Measurements from ENCODE around the gene ISM2.
A peak's percentile ranks its signal among the peaks of the same experiment; 100 is the strongest.

ISM2 gene

GRCh38 chr14:77505031-77505430, 6.4 kb upstream of the ISM2 start:
- DNase-seq = no peak

DNA sequence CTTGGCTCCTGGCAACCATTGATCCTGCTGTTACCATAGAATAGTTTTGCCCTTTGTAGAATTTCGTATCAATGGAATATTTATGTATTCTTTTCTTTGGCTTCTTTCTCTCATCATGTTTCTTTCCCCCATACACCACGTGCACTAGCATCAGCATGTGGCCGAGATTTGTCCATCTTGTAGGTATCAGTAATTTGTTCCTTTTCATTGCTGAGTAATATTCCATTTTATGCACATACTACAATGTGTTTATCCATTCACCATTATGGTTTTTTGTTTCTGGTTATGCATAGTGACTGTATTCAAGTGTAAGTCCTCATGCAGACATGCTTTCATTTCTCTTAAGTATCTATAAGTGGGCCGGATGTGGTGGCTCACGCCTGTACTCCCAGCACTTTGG, 4.5 kb upstream of the ISM2 start:
- DNase-seq = no peak

DNA sequence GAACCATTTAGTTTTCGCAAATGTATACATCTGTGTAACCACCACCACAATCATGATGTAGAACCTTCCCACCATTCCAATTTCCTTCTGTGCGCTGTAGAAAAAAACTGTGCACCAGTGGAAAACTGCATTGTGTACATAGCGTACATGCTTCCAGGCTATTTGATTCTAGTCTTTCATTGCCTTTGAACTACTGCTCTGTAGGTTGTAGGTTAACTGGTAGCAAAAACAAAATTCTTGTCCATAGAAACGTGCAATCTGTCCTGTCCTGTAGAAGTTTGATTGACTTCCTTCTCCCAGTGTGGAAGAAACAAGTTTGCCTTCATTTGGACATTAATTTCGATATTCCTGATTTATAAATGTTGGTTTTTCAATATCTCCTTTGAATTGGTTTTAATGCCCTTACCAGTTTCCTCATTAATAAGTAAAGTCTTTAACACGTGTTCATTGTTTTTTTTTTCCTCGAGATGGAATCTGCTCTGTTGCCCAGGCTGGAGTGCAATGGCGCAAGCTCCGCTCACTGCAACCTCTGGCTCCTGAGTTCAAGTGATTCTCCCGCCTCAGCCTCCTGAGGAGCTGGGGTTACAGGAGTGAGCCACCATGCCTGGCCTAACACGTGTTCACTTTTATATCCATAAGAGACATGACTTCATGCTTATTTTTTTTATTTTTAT, 3.6 kb upstream of the ISM2 start:
- no peak for DNase-seq

- DNase-seq = no peak
Measured at GRCh38 chr14:77498984-77499527, 440 bp upstream of the ISM2 start.

DNA sequence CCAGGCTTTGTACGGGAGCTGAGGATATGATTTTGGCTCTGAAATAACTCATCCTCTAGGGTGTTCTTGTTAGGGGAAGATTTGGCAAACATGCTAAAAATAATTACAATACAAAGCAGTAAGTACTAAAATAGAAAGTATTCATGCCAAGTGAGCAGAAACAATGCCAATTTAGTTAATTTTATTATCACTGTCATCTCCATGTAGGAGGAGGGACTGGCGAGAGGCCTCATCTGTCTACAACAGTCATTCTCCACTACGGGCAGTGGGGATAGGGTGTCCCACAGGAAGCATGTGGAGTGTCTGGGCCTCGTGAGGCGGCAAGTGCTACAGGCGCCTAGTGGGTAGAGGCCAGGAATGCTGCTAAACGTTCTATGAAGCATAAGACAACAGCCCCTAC, 3.3 kb downstream of the ISM2 start:
- no peak for DNase-seq

DNA sequence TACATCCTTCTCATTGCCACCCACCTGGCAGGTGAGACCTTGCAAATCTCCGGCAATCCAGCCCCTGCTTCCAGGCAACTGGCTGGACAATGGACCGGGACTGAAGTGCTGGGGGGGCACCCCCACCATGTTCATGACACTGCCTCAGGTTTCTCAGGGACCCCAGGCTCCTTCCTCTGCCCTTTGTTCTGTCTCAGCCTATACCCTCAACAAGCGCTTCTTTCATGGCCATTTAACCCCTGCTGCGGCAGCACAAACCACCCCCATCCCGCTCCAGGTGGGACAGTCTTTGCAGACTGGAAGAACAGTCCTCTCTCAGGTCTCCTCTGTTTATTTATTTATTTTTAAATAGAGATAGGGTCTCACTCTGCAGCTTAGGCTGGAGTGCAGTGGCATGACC, 7.6 kb downstream of the ISM2 start:
- DNase-seq = no peak

DNA sequence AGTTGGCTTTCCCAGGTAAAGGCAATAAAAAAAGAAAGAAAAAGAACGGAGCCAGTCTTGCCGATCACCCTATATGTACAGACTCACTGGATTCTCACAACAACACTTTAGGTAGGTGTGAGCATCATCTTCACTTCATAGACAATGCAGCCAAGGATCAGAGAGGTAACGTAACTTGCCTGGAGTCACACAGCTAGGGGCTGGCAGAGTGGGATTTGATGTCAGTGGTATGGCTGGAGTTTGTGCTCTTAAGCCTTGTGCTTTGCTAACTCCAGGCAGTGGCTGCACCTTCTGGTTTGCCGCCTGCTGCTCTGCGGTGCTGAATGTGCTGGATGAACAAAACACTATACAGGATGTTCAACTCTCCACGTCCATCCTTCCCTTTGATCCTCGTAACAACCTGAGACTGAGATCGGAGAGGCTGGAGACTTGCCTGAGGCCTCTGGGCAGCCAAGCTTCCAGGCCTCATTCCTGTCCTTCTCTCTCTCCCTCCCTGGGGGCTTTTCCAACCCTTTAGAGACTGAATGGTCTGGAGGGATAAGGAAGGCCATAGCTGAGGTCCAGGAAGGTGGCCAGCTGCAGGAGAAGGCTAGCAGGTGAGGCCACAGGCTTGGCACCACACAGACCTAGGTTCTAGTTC, 8.1 kb downstream of the ISM2 start:
- DNase-seq = no peak

GRCh38 chr14:77489041-77489440, 9.6 kb downstream of the ISM2 start:
- DNase-seq = no peak

DNA sequence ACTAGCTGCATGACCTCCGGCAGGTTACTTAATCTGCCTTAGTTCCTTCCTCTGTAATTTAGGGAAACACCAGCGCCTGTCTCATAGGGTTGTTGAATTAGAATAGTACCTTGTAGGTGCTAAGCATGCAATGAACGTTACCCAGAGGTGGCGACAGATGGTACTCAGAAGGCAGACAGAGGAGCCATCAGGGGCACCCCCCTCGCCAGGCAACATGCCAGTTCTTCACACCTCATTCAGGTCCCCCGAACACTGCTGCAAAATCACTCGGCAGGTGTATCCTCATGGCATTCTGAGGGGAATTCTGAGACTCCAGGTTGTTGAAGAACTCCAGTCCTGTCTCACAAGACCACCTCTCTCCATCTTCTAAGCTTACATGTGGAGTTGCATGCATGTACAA, 10.1 kb downstream of the ISM2 start:
- DNase-seq = no peak

DNA sequence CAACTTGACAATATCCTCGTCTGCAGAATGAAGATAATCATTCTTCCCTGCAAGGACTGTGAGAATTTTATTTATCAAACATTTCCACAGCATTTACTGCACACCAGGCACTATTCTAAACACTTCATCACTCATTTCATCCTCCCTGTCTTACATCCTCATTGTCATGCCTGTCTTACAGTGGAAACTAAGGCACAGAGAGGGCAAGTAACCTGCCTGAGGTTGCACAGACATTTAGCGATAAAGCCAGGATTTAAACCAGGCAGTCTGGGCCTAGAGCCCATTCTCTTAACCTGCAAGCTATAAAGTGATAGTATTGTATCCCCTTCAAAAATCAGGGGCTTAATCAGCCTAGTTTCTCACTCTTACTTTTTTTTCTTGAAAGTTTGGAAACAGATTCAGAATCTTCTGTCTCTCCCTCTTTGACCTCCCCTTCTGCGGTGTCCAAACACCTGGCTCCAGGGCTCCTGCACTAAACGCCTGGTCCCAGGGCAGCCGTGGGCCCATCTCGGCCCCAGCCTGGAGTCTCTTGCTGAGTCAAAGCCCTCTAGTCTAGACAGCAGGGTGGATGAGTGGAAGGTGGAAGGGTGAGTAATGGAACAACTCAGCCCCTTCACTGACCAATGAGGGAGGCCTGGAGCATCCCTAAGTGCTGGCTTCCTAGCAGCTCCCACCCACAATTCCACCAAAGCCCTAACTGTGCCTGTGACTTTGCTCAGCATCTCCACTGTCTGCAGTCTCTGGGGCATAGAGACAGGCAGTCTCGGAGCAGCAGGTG, 12.5 kb downstream of the ISM2 start:
- DNase-seq = peak; percentile 16

DNA sequence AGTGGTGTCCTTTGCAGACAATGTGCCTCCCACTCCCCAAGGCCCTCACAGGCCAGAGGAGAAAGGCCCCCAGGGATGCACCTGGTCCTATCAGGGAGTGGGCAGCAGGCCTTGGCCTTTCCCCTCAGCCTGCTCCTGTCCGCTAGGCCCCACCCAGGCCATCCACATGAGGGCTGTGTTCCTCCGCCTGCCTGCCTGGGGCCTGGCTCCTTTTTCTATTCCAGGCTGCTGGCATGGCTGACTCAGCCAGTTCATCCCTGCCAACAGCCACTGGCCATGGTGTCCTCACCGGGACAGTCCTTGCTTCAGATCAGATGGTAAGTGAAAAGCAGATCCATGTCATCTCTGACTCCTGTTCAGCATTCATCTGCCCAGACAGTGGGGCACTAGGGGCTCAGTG, 13.4 kb downstream of the ISM2 start:
- no peak for DNase-seq

GRCh38 chr14:77482422-77482821, 16.2 kb downstream of the ISM2 start:
- no peak for DNase-seq

- DNase-seq = no peak
Measured at GRCh38 chr14:77478796-77479195, 19.8 kb downstream of the ISM2 start.

GRCh38 chr14:77478029-77478428, 20.6 kb downstream of the ISM2 start:
- DNase-seq = no peak

DNA sequence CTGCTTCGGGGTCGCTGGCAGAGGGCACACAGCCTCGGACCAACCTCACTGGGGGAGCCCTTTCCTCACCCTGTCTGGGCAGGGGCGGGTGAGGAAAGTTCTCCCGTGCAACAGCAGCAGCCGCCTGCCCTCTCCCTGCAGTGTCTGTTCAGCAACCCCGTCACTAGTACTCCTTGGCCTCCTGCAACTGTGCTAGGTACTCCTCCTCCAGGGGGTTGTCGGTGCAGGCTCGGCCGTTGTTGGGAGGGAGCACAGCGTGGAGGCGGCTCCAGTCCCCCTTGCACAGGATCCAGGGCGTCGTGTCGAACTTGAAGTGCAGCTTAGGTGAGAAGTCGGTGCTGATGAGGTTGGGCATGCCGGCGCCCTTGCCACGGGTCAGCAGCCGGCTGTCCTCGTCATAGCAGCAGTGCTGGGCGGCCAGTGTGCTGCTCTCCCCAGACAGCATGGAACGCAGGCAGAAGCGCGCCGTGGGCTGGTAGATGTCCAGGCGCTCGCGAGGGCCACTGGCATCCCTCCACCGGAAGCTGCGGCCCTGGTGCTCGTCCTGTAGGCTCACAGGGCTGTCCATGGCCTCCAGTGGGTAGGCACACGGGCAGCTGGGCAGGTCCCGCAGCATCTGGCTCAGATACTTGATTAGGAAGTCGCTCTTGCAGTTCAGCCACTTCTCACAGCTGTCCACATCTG, 23.0 kb downstream of the ISM2 start:
- no peak for DNase-seq

DNA sequence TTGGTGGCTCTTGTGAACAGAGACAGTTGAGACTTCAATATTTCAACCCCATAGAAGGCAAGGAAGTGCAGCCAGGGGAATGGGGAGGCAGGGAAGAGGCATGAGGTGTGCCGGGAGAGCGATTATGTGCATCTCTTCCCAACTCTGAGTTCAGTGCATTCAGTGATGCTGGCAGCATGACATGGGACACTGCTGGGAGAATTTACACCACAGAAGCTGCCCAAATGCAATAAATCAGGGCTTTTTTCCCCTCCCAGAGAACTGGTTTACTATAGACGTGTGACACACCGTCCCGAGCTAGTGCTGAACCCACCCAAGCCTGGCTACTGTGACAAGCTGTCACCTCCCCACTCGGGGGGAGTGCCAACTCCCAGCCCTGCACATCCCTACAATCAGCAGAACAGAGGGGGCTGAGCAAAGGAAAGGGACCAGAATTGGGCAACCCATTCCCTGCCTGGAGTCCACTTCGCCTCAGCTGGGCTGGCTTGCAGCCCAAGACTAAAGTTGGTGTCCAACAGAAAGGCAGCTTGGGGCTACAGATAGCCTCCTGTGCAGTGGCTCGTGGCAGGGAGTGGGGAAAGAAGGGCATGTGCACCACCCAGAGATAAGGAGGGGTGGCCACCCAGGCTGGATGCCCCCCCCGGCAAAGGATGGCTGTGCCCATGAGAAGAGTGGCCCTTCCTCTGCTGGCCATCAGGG, 24.0 kb downstream of the ISM2 start:
- DNase-seq = no peak

DNA sequence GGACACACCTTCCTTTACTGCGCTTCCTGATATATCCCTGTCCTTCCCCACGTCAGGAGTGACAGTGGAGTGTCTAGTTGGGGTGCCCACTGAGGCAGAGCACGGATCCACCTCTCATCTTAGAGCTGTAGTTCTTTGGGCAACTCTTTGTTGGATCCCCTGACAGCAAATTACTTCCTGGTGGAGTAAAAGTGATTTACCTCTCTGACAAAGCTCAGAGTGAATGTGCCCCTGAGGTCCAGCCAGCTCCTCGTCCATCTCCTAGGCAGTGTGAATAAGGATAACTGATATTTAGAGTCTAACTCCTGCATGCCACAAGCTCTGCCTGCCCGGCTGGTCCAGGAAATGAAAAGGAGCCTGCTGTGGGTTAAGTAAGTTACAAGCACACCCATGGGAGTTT, 24.7 kb downstream of the ISM2 start:
- DNase-seq = no peak

DNA sequence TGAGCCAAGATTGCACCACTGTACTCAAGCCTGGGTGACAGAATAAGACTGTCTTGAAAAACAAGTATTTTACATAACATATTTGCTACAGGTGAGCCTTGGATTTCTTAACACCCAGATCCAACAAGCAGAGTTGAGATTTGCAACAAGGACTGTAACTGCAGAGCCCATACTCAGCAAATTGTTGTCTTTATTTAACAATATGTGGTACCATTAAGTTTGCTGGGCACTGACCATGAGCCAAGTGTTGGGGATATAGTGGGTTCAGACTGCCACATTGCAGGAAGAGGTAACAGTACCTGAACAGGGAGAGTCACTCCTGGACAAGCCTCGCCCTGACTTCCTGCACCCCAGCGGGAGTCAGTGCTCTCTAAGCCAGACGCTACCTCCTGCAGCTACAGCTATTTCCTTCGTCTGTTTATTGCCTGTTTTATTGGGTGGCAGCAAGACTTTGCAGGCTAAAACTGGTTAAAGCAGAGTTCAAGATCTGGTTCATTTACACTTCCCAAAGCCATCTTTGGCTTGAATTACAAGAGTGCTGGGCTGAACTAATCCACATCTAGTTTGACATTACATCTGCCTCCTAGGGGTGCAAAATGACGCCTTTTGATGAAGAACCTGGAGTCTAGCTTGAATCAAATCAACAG, 28.3 kb downstream of the ISM2 start:
- no peak for DNase-seq

- no peak for DNase-seq
Measured at GRCh38 chr14:77469539-77469938, 29.1 kb downstream of the ISM2 start.

DNA sequence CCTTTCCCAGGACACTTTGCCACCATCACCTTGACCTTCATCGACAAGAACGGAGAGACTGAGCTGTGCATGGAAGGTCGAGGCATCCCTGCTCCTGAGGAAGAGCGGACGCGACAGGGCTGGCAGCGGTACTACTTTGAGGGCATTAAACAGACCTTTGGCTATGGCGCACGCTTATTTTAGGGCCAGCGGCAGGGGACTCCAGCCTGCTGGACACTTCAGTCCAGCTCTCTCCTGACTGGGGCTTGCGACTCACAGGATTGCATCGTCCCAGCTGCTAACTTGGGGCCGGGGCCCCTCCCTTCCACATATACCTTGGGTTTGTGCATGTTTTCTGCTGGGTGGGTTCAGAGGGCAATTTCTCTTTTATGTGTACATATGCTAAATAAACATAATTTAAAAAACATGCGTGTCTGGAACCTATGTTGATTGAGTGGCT, 29.5 kb downstream of the ISM2 start:
- no peak for DNase-seq

DNA sequence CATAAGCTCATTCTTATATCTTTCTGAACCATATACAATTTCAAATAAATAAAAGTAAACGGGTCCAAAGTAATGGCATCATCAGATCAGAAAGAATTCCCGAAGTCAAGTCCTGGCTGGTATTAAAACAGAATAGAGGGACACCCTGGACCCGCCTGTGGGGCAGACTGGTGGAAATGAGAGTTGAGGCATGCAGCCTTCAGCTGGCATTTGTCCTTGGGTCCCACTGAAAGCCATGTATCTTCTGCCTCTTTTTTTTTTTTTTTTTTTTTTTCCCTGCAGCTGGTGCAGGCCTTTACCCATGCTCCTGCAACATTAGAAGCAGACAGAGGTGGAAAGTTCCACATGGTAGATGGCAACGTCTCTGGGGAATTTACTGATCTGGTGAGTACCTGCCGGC, 30.8 kb downstream of the ISM2 start:
- no peak for DNase-seq

DNA sequence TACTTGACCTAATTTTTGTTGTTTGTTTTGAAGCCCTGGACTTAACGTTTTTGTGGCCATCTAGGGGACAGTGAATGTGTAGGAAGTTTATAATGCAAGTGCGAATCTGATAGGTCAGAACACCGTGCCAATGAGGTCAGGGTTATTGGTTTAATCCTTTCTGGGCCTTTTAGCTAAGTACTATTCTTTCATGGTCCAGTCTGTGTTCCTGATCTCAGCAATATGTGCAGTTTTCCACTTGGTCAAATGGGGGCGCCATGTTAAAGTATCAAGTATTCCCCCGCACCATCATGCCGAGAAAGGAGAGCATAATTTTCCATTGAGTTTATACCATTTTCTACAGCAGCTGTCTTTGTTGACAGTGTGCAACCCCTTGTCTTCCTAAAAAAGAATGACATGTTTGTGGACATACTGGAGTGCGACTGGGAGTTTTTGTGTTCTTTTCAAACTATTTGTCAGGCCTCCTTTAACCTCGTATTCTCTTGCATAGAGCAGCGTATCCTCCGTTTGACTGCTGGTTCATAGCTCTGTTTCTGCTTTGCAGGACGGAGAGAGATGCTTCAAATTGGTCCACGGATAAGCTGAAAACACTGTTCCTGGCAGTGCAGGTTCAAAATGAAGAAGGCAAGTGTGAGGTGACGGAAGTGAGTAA, 39.4 kb downstream of the ISM2 start:
- peak; percentile 34 for DNase-seq

Data from NCI-H1105 treated with DMSO at 0.1 percent for 48 hours (cell line).